HFFc6 (cell line): ENCODE data around the gene CCDC177. TPM values are rescaled to one million over a fixed set of nuclear protein-coding genes. Genes with fewer than 3 reads are reported as not detected.

Source experiments
- DNase-seq: peaks from one replicate; pipeline ENCODE4 v3.0.0-alpha.2; 2018
- H3K27ac Mint-ChIP-seq: 2 replicates; pipeline ENCODE4 v1.8.0; 2020; ENCODE audit warnings: mild to moderate bottlenecking, mixed read lengths
- H3K27me3 Mint-ChIP-seq: 2 replicates; pipeline ENCODE4 v1.8.0; 2021; ENCODE audit warnings: mild to moderate bottlenecking, moderate library complexity, mixed read lengths; ENCODE audit not compliant: insufficient read depth
- H3K36me3 Mint-ChIP-seq: 2 replicates; pipeline ENCODE4 v1.8.0; 2021; ENCODE audit warnings: low read depth, mixed read lengths
- H3K4me1 Mint-ChIP-seq: 2 replicates; pipeline ENCODE4 v1.8.0; 2020; ENCODE audit warnings: low read depth, mixed read lengths
- H3K4me3 Mint-ChIP-seq: 2 replicates; pipeline ENCODE4 v1.8.0; 2020; ENCODE audit warnings: mild to moderate bottlenecking, moderate library complexity, mixed read lengths
- H3K9me3 Mint-ChIP-seq: 2 replicates; pipeline ENCODE4 v1.8.0; 2020; ENCODE audit warnings: mild to moderate bottlenecking, mixed read lengths
- CTCF ChIP-seq: fragments of 200-600 bp; sonication (generic); IDR thresholded peaks from 2 replicates; pipeline ENCODE4 v1.5.0; 2021; ENCODE audit warnings: antibody characterized with exemption, mild to moderate bottlenecking
- total RNA-seq, 6 experiments: library from RNA; stranded (reverse); fragmentation: NEBNext Ultra II Directional; extraction: Animal tissue kit (Norgen Biotek cat#: 25700); gene quantifications; 2 replicates in 1 of 6; 3 replicates in 5 of 6; pipeline ENCODE4 v1.2.3, GENCODE V29; 2021

The CCDC177 gene
- total RNA-seq, 6 experiments from 2014 or later: not detected

DNA sequence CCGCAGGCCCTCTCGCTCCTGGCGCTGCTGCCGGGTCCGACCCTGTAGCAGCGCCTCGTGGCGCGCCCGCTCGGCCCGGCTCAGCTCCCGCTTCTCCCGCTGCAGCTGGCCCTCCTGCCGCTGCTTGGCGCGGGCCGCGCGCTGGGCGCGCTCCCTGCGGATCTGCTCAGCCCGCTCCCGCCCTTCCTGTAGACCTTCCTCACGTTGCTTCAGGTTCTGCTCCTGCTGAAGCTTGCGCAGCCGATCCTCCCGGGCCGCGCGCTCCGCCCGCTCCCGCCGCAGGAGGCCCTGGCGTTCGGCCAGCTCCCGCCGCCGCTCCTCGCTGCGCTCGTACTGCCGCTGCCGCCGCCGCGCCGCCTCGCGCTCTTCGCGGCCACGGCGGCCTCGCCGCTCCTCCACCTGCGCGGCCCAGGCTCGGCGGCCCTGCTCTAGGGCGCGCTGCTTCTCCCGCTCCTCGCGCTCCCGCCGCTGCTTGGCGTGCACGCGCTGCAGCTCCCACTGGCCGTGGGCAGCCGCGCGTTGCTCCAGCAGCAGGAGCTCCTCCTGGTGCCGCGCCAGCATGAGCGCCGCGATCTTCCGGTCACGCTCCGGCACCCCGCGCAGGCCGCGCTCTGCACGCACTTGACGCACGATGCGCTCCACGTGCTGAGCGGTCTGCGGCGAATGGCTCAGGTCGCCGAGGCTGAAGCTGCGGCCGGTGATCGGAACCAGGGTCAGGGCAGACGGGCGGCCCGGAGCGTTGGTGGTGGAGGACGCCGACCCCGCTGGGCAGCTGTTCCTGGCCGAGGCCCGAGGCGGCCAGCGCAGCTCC, 2.4 kb downstream of the CCDC177 start:
- no peak overlapping the region for H3K4me3 Mint-ChIP-seq
- H3K27ac Mint-ChIP-seq: no peak overlapping the region
- peaks cover 6% of the 10 kb centered on the region for H3K4me1 Mint-ChIP-seq
- no peaks in the 10 kb centered on the region for H3K36me3 Mint-ChIP-seq
- no peak for DNase-seq
- peaks cover 61% of the 10 kb centered on the region for H3K27me3 Mint-ChIP-seq
- TF ChIP-seq CTCF: no peak
- no peaks in the 10 kb centered on the region for H3K9me3 Mint-ChIP-seq

- no peaks in the 10 kb centered on the region for H3K36me3 Mint-ChIP-seq
- TF ChIP-seq CTCF: no peak
- no peak overlapping the region for H3K4me3 Mint-ChIP-seq
- H3K27ac Mint-ChIP-seq: no peak overlapping the region
- DNase-seq: no peak
- H3K9me3 Mint-ChIP-seq: no peaks in the 10 kb centered on the region
- peaks cover 6% of the 10 kb centered on the region for H3K4me1 Mint-ChIP-seq
- peaks cover 64% of the 10 kb centered on the region for H3K27me3 Mint-ChIP-seq
Measured at GRCh38 chr14:69571449-69572029, 3.1 kb downstream of the CCDC177 start.

GRCh38 chr14:69570836-69571330, 3.8 kb downstream of the CCDC177 start:
- Mint-ChIP-seq H3K27ac (no peak overlapping the region), H3K4me1 (peaks cover 6% of the 10 kb centered on the region), H3K36me3 (no peaks in the 10 kb centered on the region), H3K27me3 (peaks cover 59% of the 10 kb centered on the region), H3K9me3 (no peaks in the 10 kb centered on the region), H3K4me3 (no peak overlapping the region)
- DNase-seq: no peak
- TF ChIP-seq CTCF: no peak

DNA sequence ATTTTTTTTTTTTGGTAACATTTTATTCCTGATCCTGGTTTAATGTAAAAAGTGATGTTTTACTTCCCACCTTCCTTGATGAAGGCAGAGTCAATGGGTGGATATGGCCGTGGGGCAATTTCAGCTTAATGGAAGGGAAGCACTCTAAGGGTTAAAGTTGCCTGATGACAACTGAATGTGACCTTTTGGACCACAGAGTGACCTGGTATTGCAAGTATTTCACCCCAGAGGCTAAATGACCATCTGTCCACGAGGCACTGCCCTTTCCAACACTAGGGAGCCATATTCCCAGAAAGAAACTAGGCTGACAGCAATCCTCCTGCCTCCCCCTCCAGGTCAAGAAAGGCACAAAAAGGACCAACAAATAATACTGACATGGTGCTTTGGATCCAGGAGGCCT, 4.8 kb downstream of the CCDC177 start:
- no peak for TF ChIP-seq CTCF
- no peak for DNase-seq
- H3K36me3 Mint-ChIP-seq: no peaks in the 10 kb centered on the region
- H3K9me3 Mint-ChIP-seq: no peaks in the 10 kb centered on the region
- no peak overlapping the region for H3K4me3 Mint-ChIP-seq
- H3K27ac Mint-ChIP-seq: no peak overlapping the region
- peaks cover 56% of the 10 kb centered on the region for H3K27me3 Mint-ChIP-seq
- peaks cover 6% of the 10 kb centered on the region for H3K4me1 Mint-ChIP-seq

GRCh38 chr14:69567563-69567962, 7.1 kb downstream of the CCDC177 start:
- Mint-ChIP-seq H3K9me3 (no peaks in the 10 kb centered on the region), H3K4me3 (no peak overlapping the region), H3K27me3 (peaks cover 54% of the 10 kb centered on the region), H3K4me1 (no peaks in the 10 kb centered on the region), H3K27ac (no peak overlapping the region), H3K36me3 (no peaks in the 10 kb centered on the region)
- no peak for TF ChIP-seq CTCF
- no peak for DNase-seq
